NCI-H2227 (cell line): Measurements from ENCODE around the gene LYPD4.
A peak's percentile ranks its signal among the peaks of the same experiment; 100 is the strongest.
"Not testable (repeated sequence)": the region's sequence is repeated elsewhere in the genome, so short reads cannot be mapped to it uniquely, and the experiment has no call there.

Source experiments
- DNase-seq: peaks from one replicate; lab custom pipeline; 2025; ENCODE audit not compliant: unreplicated experiment; lab: John Stamatoyannopoulos, UW

The LYPD4 gene

DNA sequence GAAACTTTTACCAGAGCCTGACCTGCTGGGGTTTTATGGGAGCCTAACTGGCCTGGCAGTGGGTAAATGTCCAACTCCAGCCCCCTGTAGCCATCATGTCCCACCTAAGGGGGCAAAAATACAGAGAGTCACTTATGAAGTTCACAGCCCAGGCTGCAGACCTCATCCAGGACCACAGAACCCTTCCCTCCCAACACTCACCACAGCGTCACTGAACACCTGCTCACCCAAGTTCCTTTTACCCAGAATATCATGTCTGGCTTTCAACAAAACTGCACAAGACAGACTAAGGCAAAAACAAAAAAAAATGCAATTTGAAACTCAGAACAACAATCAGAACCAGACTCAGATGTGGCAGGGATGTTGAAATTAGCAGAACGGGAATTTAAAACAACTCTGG is 41.7 kb downstream of the LYPD4 start:
- no peak for DNase-seq

DNA sequence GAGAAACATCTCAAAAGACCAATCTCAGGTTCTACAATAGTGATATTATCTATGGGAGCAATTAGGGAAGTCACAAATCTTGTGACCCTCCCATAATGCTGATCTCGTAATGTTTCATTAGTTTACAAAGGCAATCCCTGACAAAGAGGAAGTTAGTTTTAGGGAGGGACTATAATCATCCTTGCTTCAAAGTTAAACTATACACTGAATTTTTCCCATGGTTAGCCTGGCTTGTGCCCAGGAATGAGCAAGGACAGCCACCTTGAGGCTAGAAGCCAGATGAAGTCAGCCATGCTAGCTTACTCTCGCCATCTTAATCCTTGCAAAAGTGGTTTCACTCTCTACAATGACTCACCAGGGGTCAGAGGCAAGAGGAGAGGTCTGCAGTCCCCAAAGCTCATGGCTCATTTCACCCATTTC is 42.7 kb downstream of the LYPD4 start:
- no peak for DNase-seq

DNA sequence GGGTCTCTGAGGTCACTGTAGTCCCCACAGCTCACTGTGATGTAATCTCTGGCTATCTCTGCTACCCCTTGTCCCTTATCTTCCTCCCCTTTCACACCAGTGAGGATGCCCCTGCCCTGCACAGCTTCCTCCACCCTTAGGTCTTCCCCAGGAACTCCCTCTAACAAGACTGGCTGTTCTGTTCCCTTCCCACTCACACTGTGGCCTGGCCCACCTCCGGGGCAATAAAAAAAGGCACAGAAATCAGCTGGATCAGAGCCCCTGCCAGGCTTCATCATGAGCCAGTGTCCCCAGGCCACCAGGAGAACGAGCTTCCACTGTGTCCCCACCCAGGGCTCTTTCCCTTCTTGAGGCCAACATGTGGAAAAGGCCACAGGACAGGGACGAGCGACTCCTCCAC is 43.5 kb downstream of the LYPD4 start:
- DNase-seq = no peak

DNA sequence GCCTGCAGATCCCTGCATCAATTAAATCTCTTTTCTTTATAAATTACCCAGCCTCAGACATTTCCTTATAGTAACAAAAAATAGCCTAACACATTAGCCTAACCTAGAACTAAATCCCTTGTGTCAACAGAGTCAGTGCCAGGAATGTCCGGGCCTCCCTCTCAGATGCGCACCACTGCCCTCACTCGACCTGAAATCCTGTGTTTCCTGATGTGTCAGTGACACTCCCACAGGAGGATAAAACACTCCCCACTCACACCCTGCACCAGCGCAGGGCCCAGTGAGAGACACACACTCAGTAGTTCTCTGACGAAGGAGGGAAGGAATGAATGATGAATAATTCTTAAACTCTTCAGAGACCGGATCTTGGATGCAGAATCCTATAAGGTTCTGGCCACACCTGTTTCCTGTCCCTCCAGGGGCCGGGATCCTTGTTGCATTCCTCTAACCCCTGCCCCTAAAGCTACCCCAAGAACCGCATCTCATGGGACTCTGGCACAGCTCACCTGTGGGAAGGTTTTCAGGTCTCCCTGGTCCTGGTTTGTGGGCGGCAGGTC is 45.0 kb downstream of the LYPD4 start:
- DNase-seq = no peak

DNA sequence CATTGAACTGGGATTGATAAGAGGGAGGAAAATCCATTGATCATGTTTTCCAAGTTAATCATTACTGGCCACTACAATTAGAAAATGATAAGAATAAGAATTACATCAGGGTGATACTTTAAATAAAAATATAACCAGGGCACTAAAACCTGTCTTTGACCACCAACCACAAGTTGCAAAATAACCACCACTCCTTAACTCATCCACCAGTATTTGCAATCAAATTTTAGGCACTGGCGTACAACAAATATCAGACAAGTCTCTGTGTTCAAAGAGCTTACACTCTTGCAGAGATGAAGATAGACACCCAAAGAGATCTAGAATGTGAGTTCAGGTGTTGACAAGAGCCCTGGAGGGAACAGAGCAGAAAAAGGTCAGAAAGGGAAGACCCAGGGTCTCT is 47.6 kb downstream of the LYPD4 start:
- DNase-seq = no peak

DNA sequence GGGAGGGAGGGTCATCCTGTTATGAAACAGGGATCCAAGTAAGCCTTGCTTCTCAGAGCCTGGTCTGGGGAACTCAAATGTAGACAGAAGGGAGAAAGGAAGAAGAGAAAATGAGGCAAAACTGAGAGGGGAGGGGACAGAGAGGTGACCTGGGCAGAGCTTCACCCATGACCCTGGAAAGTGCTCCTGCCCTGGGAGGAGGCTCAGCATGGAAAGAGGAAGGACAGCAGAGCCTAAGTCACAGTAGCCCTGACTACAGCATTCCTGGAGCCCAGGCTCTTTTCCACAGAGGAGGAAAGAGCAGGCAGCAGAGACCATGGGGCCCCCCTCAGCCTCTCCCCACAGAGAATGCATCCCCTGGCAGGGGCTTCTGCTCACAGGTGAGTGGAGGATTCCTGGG is 48.1 kb downstream of the LYPD4 start, which contains the start of gene CEACAM3:
Gene CEACAM3, plus strand, starts transcription at position 226 of the 400 bp plus-strand sequence. Its CDS starts 91 bp downstream, at position 317.
- DNase-seq = no peak

DNA sequence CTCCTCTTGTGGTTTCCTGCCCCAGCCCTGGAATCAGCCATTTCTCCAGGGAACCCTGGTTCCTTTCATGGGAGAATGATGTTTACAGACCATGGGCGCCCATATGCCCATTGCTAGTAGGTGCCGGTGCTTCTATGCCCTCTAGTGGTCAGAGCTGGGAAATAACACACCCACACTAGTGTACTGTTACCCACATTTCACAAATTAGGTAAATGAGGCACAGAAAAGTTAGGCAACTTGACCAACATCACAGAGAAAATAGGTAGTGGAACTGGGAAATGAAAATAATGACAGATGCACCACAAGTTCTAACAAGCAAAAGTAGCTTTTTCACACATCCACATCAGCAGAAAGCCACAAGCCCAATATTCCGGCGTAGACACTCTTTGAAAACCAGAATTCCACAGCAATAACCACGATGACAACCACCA is 49.4 kb downstream of the LYPD4 start:
- DNase-seq = peak; percentile 79

DNA sequence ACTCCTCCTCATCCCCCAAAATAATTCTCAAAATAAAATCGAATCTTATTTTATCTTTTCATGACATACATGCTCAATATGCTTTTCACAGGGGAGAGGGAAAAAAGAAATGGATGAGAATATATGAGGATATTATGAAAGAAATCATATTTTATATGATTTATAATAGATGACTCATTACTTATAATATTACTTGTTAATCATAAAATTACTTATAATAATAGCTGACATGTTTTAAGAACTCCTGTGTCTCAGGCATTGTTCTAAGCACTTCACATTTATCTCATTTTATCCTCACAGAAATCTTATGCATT is 51.1 kb downstream of the LYPD4 start:
- DNase-seq = no peak

DNA sequence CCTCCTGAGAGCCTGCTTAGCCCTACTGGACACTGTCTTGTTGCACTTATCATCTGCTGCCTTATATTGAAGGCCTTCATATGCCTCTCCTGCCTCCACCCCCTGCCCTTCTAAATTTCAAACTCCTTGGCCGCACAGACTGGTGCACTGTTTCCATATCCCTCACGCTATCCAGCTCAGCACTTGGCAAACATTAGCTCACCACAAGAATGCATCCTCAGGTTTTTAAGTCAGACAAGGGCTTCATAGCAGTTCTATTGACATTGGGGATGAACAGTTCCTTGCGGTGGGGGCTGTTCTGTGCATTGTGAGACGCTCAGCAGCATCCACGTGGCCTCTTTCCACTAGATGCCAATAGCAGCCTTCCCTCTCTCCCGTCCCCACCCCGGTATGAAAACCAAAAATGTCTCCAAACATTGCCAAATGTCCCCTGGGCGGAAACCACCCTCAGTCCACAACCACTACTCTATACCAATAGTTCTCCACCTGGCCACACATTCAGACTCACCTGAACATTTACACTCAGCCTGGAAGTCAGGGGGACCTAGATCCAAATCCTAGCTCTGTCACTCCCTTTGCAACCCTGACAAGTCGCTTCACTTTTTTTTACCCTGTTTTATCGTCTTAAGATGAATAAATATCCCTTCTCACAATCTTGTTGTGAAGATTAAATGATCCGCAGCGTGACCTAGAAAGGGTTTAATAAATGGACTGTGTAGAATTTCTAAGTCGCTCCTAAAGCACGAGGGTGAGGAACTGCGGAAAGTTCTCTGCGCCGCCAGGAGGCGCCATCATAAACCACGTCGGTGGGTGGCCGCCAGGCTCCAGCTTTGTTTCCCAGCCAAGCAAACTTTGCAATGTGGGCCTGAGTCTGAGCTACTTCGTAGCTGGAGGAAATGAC is 51.7 kb downstream of the LYPD4 start:
- DNase-seq = peak; percentile 46

DNA sequence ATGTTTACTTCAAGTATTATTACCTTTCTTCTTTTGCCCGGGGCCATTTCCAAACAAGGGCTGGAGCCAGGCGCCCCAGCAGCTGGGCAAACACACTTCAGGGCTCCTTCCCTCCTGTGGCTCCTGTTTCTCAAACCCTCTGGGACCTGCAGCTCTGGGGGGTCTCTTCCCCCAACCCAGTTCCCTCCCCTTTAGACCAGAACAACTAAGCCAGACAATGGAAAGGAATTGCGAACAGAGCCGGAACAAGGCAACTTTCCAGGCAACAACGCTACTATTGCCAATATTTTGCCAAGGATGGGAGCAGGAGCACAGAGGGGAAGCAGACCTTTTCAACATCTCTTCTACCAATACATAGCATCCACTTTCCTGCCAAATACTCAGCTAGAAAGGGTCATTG is 55.4 kb downstream of the LYPD4 start:
- DNase-seq = not testable (repeated sequence)

DNA sequence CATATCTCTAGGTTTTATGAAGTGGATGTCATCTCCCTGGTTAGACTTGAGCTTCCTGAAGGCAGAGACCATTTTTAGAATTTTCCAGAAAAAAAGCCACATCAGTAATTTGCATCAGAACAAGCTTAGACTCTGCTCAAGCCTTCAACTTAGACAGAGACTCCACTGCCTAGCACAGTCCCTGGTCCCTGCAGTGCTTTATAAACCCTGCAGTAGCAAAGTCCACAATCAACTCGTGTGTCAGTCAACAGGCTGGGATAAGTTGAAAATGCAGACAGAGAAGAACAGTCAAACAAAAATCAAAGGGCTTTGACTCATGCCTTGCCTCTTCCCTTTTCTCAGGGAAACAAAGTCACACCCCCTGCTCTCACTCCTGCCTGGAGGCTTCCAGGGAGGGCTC is 56.0 kb downstream of the LYPD4 start:
- DNase-seq = not testable (repeated sequence)
